ENCODE results near the gene DZIP1.
"Not testable (repeated sequence)": the region's sequence is repeated elsewhere in the genome, so short reads cannot be mapped to it uniquely, and the experiment has no call there.

The DZIP1 gene

DNA sequence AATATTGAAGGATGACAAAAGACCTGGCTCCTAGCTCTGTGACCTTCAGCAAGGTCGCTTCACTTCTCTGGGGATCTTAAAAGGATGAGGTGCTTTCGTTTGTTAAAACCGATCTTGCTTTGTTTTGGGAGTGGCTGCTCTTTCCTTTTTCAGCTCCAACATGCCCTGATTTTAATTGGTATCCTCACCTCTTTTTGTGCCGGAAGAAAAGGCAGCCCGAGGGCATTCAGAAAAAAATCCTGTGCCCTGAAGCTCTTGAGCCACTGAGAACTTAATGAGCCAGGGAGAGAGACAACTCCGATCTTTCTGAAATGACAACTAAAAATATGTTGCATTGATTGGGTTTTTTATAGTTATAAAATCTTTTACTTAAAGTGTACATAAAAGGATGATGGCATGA is 72.6 kb downstream of the DZIP1 start:
- TF ChIP-seq, protein P1, sequence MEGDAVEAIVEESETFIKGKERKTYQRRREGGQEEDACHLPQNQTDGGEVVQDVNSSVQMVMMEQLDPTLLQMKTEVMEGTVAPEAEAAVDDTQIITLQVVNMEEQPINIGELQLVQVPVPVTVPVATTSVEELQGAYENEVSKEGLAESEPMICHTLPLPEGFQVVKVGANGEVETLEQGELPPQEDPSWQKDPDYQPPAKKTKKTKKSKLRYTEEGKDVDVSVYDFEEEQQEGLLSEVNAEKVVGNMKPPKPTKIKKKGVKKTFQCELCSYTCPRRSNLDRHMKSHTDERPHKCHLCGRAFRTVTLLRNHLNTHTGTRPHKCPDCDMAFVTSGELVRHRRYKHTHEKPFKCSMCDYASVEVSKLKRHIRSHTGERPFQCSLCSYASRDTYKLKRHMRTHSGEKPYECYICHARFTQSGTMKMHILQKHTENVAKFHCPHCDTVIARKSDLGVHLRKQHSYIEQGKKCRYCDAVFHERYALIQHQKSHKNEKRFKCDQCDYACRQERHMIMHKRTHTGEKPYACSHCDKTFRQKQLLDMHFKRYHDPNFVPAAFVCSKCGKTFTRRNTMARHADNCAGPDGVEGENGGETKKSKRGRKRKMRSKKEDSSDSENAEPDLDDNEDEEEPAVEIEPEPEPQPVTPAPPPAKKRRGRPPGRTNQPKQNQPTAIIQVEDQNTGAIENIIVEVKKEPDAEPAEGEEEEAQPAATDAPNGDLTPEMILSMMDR (conservative IDR thresholded peaks at IDR 0.05; ENCODE audit: low read depth) = no peak
- CTCF ChIA-PET = no interaction called here
- H3K27ac ChIP-seq = no peak overlapping the region
- DNase-seq (ENCODE audit: low spot score) = no peak
- POLR2A ChIA-PET (ENCODE audit: low non-redundant PET) = no interaction called here

DNA sequence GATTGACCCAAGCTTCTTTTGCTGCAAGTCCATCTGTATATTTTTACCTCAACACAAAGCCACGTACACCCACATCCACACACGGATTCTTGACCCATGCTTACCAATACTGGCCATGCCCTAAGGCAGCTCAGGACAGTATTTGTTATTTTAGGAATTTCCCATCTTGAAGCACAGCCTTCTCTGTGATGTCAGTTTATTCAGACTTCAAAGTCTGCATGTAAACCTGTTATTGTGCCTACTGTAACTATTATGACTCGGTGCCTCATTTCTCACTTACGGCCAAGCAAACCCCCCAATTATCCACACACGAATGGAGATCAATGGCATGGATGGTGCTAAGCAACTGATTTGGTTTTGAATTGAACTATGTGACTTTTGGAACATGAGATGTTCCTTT is 74.5 kb downstream of the DZIP1 start:
- POLR2A ChIA-PET (ENCODE audit: low non-redundant PET) = no interaction called here
- H3K27ac ChIP-seq = no peak overlapping the region
- TF ChIP-seq, protein P1 (conservative IDR thresholded peaks at IDR 0.05; ENCODE audit: low read depth) = no peak
- CTCF ChIA-PET = no interaction called here
- no peak for DNase-seq (ENCODE audit: low spot score)

DNA sequence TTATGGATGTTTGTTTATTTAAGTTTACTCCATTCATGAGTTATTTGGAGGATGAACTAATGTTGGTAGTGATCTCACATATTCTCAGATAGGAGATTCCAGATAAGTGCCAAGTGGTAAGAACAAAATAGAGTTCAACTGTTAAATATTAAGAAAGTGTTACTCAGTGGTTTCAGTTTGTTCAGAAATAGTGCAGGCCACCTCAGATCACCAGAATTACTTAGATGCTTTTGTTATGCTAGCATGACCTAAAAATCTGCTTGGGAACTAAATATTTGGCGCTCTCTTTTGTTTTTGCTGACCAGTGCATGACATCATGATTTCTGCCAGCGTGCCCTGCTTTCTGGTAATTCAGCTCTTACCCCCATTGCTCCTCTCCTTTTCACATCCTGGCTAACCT is 76.4 kb downstream of the DZIP1 start:
- no peak overlapping the region for H3K27ac ChIP-seq
- ChIA-PET POLR2A (ENCODE audit: low non-redundant PET) (no interaction called here), CTCF (no interaction called here)
- no peak for DNase-seq (ENCODE audit: low spot score)
- TF ChIP-seq, protein P1 (conservative IDR thresholded peaks at IDR 0.05; ENCODE audit: low read depth) = no peak

DNA sequence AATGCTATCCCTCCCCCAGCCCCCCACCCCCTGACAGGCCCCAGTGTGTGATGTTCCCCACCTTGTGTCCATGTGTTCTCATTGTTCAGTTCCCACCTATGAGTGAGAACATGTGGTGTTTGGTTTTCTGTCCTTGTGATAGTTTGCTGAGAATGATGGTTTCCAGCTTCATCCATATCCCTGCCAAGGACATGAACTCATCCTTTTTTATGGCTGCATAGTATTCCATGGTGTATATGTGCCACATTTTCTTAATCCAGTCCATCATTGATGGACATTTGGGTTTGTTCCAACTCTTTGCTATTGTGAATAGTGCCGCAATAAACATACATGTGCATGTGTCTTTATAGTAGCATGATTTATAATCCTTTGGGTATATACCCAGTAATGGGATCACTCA is 78.7 kb downstream of the DZIP1 start:
- DNase-seq (ENCODE audit: low spot score); H3K27ac ChIP-seq; CTCF ChIA-PET; POLR2A ChIA-PET (ENCODE audit: low non-redundant PET): not testable (repeated sequence)

DNA sequence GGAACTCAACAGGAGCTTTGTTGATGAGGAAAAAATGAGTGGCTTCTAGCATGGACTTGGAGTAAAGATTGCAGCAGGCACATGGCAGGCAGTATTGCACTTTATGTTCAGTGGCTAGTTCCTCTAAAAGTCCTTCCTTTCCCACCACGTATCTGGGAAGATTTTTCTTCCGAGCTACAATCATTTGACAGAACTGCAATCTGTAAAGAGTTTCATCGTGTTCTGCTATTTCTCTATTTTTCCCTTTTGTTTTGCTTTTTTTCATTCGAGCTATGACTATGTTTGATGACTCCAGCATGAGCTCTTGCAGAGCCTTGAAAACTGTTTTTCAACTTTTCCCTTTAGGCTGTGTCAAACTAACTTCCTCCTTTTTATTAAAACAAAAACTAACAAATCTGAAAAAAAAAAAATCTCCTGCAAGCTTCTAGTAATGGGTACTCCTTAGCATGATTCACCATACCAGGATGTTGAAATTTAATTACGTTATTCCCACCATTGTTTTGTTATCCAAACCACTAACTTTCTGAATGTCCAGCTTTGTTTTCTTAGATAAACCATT is 79.7 kb downstream of the DZIP1 start:
- no peak overlapping the region for H3K27ac ChIP-seq
- ChIA-PET POLR2A (ENCODE audit: low non-redundant PET) (no interaction called here), CTCF (interaction anchor here (0.6 to 1.2 kb wide), 2 partner anchors 28 to 71 kb away, joined by 6 to 9 read pairs; no protein-coding TSS in a partner anchor)
- TF ChIP-seq, protein P1 (conservative IDR thresholded peaks at IDR 0.05; ENCODE audit: low read depth) = no peak
- DNase-seq (ENCODE audit: low spot score) = peak; percentile 32

DNA sequence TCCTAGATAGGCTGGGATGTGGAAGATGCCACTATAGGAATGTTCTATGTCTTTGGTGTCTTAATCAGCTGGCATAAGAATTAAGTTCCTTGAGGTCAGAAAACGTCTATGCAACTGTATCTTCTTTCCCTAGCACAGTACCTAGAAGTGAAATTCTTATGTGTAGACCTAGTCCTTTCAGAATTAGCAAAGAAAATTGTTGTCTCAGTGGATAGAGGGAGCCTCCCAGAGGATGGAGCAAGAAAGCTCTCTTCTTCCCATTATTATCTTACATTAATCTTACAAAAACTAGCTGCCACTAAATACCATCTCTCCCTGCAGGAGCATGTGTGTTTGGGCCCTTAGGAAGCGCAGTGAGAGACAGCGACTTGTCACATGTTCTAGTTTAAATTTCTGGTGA is 80.4 kb downstream of the DZIP1 start:
- no peak for DNase-seq (ENCODE audit: low spot score)
- H3K27ac ChIP-seq = no peak overlapping the region
- ChIA-PET CTCF (interaction anchor here (1.2 kb wide), 1 partner anchor 27 kb away, joined by 6 read pairs; no protein-coding TSS in a partner anchor), POLR2A (ENCODE audit: low non-redundant PET) (no interaction called here)
- TF ChIP-seq, protein P1 (conservative IDR thresholded peaks at IDR 0.05; ENCODE audit: low read depth) = no peak

DNA sequence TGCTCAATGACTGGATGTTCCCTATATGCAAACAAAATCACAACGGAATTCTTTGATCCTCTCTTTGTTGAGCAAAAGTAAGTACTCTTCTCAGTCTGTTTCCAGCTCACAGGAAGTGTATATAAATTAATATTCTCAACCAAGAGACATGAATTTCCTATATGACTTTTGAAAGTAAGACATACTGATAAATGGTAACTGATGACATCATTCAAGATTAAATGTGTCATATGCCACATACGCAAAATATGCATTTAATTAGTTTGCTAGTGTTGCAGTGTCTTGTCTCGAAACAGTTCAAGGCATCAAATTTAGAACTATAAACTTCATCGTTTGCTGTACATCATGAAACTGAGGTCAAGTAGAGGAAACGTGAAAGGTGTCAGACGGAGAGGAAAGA is 84.1 kb downstream of the DZIP1 start:
- no peak for DNase-seq (ENCODE audit: low spot score)
- TF ChIP-seq, protein P1 (conservative IDR thresholded peaks at IDR 0.05; ENCODE audit: low read depth) = no peak
- POLR2A ChIA-PET (ENCODE audit: low non-redundant PET) = no interaction called here
- CTCF ChIA-PET = no interaction called here
- H3K27ac ChIP-seq = no peak overlapping the region
